Measurements from ENCODE around the gene USP36. TPM values are rescaled to one million over a fixed set of nuclear protein-coding genes. Genes with fewer than 3 reads are reported as not detected.
A peak's percentile ranks its signal among the peaks of the same experiment; 100 is the strongest.

USP36 gene
- total and polyA plus RNA-seq, 8 donors = 31.2 to 58.3 (median 35.8) TPM

- FAIRE-seq (no peak), ATAC-seq (peak in 3 of 4 donors; percentile 11 to 25 (median 21)), DNase-seq (peak; percentile 63 to 86 (median 70))
- intact Hi-C loops (cut with DNase I) = no loop called here
- WGBS, 2 donors = 36 to 40% methylated on average over 22 of the region's 22 CpGs
- peaks cover 0 to 42% (median 21%) of the 10 kb centered on the region in 3 donors for H3K36me3 ChIP-seq
- H3K4me3 ChIP-seq = peak overlapping the region in 2 of 4 donors; percentile 84 to 87
- H3K9me3 ChIP-seq = no peaks in the 10 kb centered on the region
- no peak for TF ChIP-seq CTCF (IDR thresholded peaks at IDR 0.05)
- peaks cover 14 to 19% (median 16%) of the 10 kb centered on the region in 3 donors for H3K4me1 ChIP-seq
- no peaks in the 10 kb centered on the region for H3K27me3 ChIP-seq
- H3K27ac ChIP-seq = peak overlapping the region in 1 of 4 donors; percentile 99
Measured at GRCh38 chr17:78838574-78839005, 2.0 kb downstream of the USP36 start.

GRCh38 chr17:78836420-78837021, 4.1 kb downstream of the USP36 start:
- Histone ChIP-seq H3K9me3 (no peaks in the 10 kb centered on the region), H3K27ac (no peak overlapping the region), H3K27me3 (no peaks in the 10 kb centered on the region), H3K4me1 (peaks cover 9 to 17% (median 12%) of the 10 kb centered on the region in 3 donors), H3K4me3 (no peak overlapping the region), H3K36me3 (peaks cover 0 to 56% (median 28%) of the 10 kb centered on the region in 3 donors)
- intact Hi-C loops (cut with DNase I) = no loop called here
- WGBS, 2 donors = 73 to 91% methylated on average over 5 of the region's 5 CpGs
- no peak for FAIRE-seq
- DNase-seq = no peak
- no peak for TF ChIP-seq CTCF (IDR thresholded peaks at IDR 0.05)
- no peak for ATAC-seq

GRCh38 chr17:78834571-78834970, 6.0 kb downstream of the USP36 start:
- H3K27ac ChIP-seq = no peak overlapping the region
- FAIRE-seq (no peak), DNase-seq (no peak), ATAC-seq (no peak)
- H3K9me3 ChIP-seq = no peaks in the 10 kb centered on the region
- H3K4me3 ChIP-seq = no peak overlapping the region
- H3K36me3 ChIP-seq = peaks cover 0 to 74% (median 28%) of the 10 kb centered on the region in 3 donors
- no peak for TF ChIP-seq CTCF (IDR thresholded peaks at IDR 0.05)
- H3K4me1 ChIP-seq = peaks cover 7 to 15% (median 10%) of the 10 kb centered on the region in 3 donors
- 90 to 94% methylated on average over 8 of the region's 8 CpGs for WGBS, 2 donors
- intact Hi-C loops (cut with DNase I) = no loop called here
- no peaks in the 10 kb centered on the region for H3K27me3 ChIP-seq

- Histone ChIP-seq H3K4me3 (no peak overlapping the region), H3K4me1 (no peaks in the 10 kb centered on the region), H3K27ac (no peak overlapping the region), H3K27me3 (no peaks in the 10 kb centered on the region), H3K9me3 (no peaks in the 10 kb centered on the region), H3K36me3 (peaks cover 0 to 85% (median 32%) of the 10 kb centered on the region in 3 donors)
- intact Hi-C loops (cut with DNase I) = no loop called here
- FAIRE-seq (no peak), ATAC-seq (no peak), DNase-seq (no peak)
- 83 to 84% methylated on average over 2 of the region's 2 CpGs for WGBS, 2 donors
- no peak for TF ChIP-seq CTCF (IDR thresholded peaks at IDR 0.05)
Measured at GRCh38 chr17:78832541-78832810, 8.1 kb downstream of the USP36 start.

Data from pancreas (tissue), 10 donors.